HCT116 (cell line): ENCODE measurements around the gene C3orf22. TPM values are rescaled to one million over a fixed set of nuclear protein-coding genes. Genes with fewer than 3 reads are reported as not detected.

ENCODE experiments used
- ATAC-seq: fragments of 200-7000 bp; cut with Tn5 transposase; 2 replicates; pipeline ENCODE4 v1.9.1; 2020; ENCODE audit warnings: mild to moderate bottlenecking, moderate library complexity
- BruUV-seq: library from RNA; stranded (reverse); fragments of 400-500 nt; replicated peaks from 2 replicates; lab custom pipeline; 2021; lab: Mats Ljungman, UMichigan
- CTCF ChIA-PET: fragments of 300-600 bp; sonication (Branson Sonifier 250); formaldehyde crosslinking; loops from one replicate; lab custom pipeline; 2021; ENCODE audit warnings: antibody characterized with exemption; lab: Charles Lee
- POLR2A ChIA-PET: fragments of 300-600, 350-600 bp; sonication (Branson Sonifier 250); formaldehyde crosslinking; loops from one replicate; lab custom pipeline; 2021; ENCODE audit warnings: antibody characterized with exemption; lab: Charles Lee
- RAD21 ChIA-PET, 2 experiments: fragments of 300-600 bp; sonication (Branson Sonifier 250); formaldehyde crosslinking; loops; one replicate each; lab custom pipeline; 2023; ENCODE audit warnings: low total read pairs in 2 of 2; ENCODE audit not compliant: uncharacterized antibody in 2 of 2, unreplicated experiment in 2 of 2, low non-redundant PET in 1 of 2; lab: Charles Lee
- DNase-seq: peaks from one replicate; pipeline ENCODE4 v3.0.0-alpha.2; 2010; ENCODE audit warnings: low read depth, low spot score
- H2AFZ ChIP-seq: fragments of 200-600 bp; shearing (Covaris generic), sonication (generic); 2 replicates; pipeline ENCODE4 v1.6.1; 2017; ENCODE audit warnings: low read depth, mixed run types, mixed read lengths, antibody characterized with exemption, low read length; ENCODE audit not compliant: poor library complexity, severe bottlenecking
- H3K27ac ChIP-seq: 2 replicates; pipeline ENCODE4 v1.5.1; 2012; ENCODE audit warnings: low read depth, low read length
- H3K27me3 ChIP-seq: fragments of 200-600 bp; sonication (generic); 2 replicates; pipeline ENCODE4 v1.6.1; 2016; ENCODE audit warnings: mixed run types, low read length, mixed read lengths; ENCODE audit not compliant: insufficient read depth
- H3K36me3 ChIP-seq, 2 experiments: fragments of 200-500 bp in 1 of 2; fragments of 200-600 bp in 1 of 2; sonication (Bioruptor generic) in 1 of 2; sonication (generic) in 1 of 2; 2 replicates each; pipeline versions ENCODE4 v1.5.1 to v1.6.1; 2014 to 2016; ENCODE audit warnings: low read length in 2 of 2, inconsistent platforms in 1 of 2, mixed read lengths in 1 of 2, mixed run types in 1 of 2; ENCODE audit not compliant: insufficient read depth in 2 of 2, control insufficient read depth in 1 of 2
- H3K4me1 ChIP-seq, 2 experiments: fragments of 200-600 bp in 1 of 2; sonication (generic) in 1 of 2; 2 replicates each; pipeline versions ENCODE4 v1.5.1 to v1.6.1; 2012 to 2017; ENCODE audit warnings: low read length in 2 of 2, inconsistent platforms in 1 of 2, mild to moderate bottlenecking in 1 of 2, mixed read lengths in 1 of 2, mixed run types in 1 of 2, moderate library complexity in 1 of 2; ENCODE audit not compliant: insufficient read depth in 2 of 2, control insufficient read depth in 1 of 2
- H3K4me2 ChIP-seq: fragments of 200-600 bp; sonication (generic); 2 replicates; pipeline ENCODE4 v1.6.1; 2017; ENCODE audit warnings: mixed run types, low read length, mixed read lengths
- H3K4me3 ChIP-seq, 2 experiments: fragments of 200-600 bp in 1 of 2; sonication (generic) in 1 of 2; replicated peaks in 1 of 2; 2 replicates each; pipeline ENCODE4 v1.5.1; 2011 to 2016; ENCODE audit warnings: low read length in 2 of 2, control low read depth in 1 of 2, low read depth in 1 of 2, mild to moderate bottlenecking in 1 of 2, mixed read lengths in 1 of 2, mixed run types in 1 of 2
- H3K79me2 ChIP-seq: fragments of 200-600 bp; sonication (generic); 2 replicates; pipeline ENCODE4 v1.6.1; 2017; ENCODE audit warnings: mild to moderate bottlenecking, mixed run types, low read length, moderate library complexity, mixed read lengths; ENCODE audit not compliant: insufficient read depth
- H3K9ac ChIP-seq: fragments of 200-600 bp; sonication (generic); 2 replicates; pipeline ENCODE4 v1.6.1; 2016; ENCODE audit warnings: low read length, mixed read lengths
- H3K9me2 ChIP-seq: fragments of 200-600 bp; sonication (generic), shearing (Covaris generic); 2 replicates; pipeline ENCODE4 v1.6.1; 2017; ENCODE audit warnings: mixed run types, mild to moderate bottlenecking, moderate library complexity; ENCODE audit not compliant: insufficient read depth
- H3K9me3 ChIP-seq, 2 experiments: fragments of 200-500 bp in 1 of 2; fragments of 200-600 bp in 1 of 2; sonication (Bioruptor generic) in 1 of 2; sonication (generic) in 1 of 2; 2 replicates each; pipeline ENCODE4 v1.6.1; 2014 to 2017; ENCODE audit warnings: low read length in 2 of 2, mixed read lengths in 2 of 2, inconsistent platforms in 1 of 2, low read depth in 1 of 2, mild to moderate bottlenecking in 1 of 2, mixed run types in 1 of 2, moderate library complexity in 1 of 2; ENCODE audit not compliant: control insufficient read depth in 1 of 2, insufficient read depth in 1 of 2
- H4K20me1 ChIP-seq: fragments of 200-600 bp; sonication (generic), shearing (Covaris generic); 2 replicates; pipeline ENCODE4 v1.6.1; 2017; ENCODE audit warnings: mixed run types, mild to moderate bottlenecking, moderate library complexity; ENCODE audit not compliant: insufficient read depth
- CBX3 ChIP-seq: IDR thresholded peaks from 2 replicates; pipeline ENCODE4 v1.6.1; 2012; ENCODE audit warnings: low read depth
- EGR1 ChIP-seq: IDR thresholded peaks from 2 replicates; pipeline ENCODE4 v1.6.1; 2012; ENCODE audit warnings: low read depth
- ELF1 ChIP-seq: IDR thresholded peaks from 2 replicates; pipeline ENCODE4 v1.6.1; 2012; ENCODE audit warnings: low read depth, borderline replicate concordance
- EZH2 ChIP-seq: fragments of 200-600 bp; sonication (generic); IDR thresholded peaks from 2 replicates; pipeline ENCODE4 v1.6.1; 2017; ENCODE audit warnings: antibody characterized with exemption, mixed run types
- EZH2phosphoT487 ChIP-seq: fragments of 200-600 bp; IDR thresholded peaks from 2 replicates; pipeline ENCODE4 v1.6.1; 2018; ENCODE audit warnings: antibody characterized with exemption, borderline replicate concordance
- JUND ChIP-seq: IDR thresholded peaks from 2 replicates; pipeline ENCODE4 v1.6.1; 2012
- POLR2A ChIP-seq: IDR thresholded peaks from 2 replicates; pipeline ENCODE4 v1.7.0; 2011; ENCODE audit warnings: borderline replicate concordance; ENCODE audit not compliant: insufficient read depth, insufficient read length; ENCODE audit errors: extremely low read depth
- RAD21 ChIP-seq: IDR thresholded peaks from 2 replicates; pipeline ENCODE4 v1.6.1; 2012; ENCODE audit warnings: low read depth, mild to moderate bottlenecking
- SIN3A ChIP-seq: IDR thresholded peaks from 2 replicates; pipeline ENCODE4 v1.6.1; 2012; ENCODE audit warnings: low read depth
- SP1 ChIP-seq: IDR thresholded peaks from 2 replicates; pipeline ENCODE4 v1.6.1; 2012; ENCODE audit warnings: low read depth
- SRF ChIP-seq: IDR thresholded peaks from 2 replicates; pipeline ENCODE4 v1.6.1; 2012; ENCODE audit warnings: low read depth
- TCF7L2 ChIP-seq: IDR thresholded peaks from 2 replicates; pipeline ENCODE4 v1.7.0; 2011; ENCODE audit warnings: borderline replicate concordance, inconsistent platforms; ENCODE audit not compliant: insufficient read depth, insufficient read length; ENCODE audit errors: extremely low read depth
- ZNF274 ChIP-seq: fragments of 200-500 bp; sonication (Bioruptor generic); IDR thresholded peaks from 2 replicates; pipeline ENCODE4 v1.6.1; 2014; ENCODE audit warnings: mild to moderate bottlenecking, low read depth, low read length, inconsistent platforms
- intact Hi-C: fragments of 100-400 bp; cut with micrococcal nuclease; formaldehyde crosslinking; loops from 2 replicates; pipeline ENCODE4 v1.10.0; 2022
- total RNA-seq: library from RNA; stranded (reverse); gene quantifications from one replicate; pipeline ENCODE4 v1.2.1, GENCODE V29; 2021; ENCODE audit not compliant: unreplicated experiment
- TF ChIP-seq, protein P1 (sequence below), 3 experiments: fragments of 200-600 bp in 1 of 3; sonication (generic) in 1 of 3; IDR thresholded peaks in 2 of 3; conservative IDR thresholded peaks in 1 of 3; 2 replicates each; pipeline ENCODE4 v1.5.1; 2012 to 2017; ENCODE audit warnings: low read depth in 2 of 3, low read length in 2 of 3, antibody characterized with exemption in 1 of 3, borderline replicate concordance in 1 of 3, control low read depth in 1 of 3, mild to moderate bottlenecking in 1 of 3, mixed read lengths in 1 of 3, mixed run types in 1 of 3, moderate library complexity in 1 of 3; ENCODE audit not compliant: insufficient read depth in 1 of 3
- TF ChIP-seq, protein P2 (sequence below): IDR thresholded peaks from 2 replicates; pipeline ENCODE4 v1.6.1; 2011; ENCODE audit warnings: mild to moderate bottlenecking, low read length, moderate library complexity; ENCODE audit not compliant: insufficient replicate concordance; ENCODE audit errors: extremely low read depth

C3orf22 gene
- total RNA-seq, 1 experiment from 2014 or later: not detected

DNA sequence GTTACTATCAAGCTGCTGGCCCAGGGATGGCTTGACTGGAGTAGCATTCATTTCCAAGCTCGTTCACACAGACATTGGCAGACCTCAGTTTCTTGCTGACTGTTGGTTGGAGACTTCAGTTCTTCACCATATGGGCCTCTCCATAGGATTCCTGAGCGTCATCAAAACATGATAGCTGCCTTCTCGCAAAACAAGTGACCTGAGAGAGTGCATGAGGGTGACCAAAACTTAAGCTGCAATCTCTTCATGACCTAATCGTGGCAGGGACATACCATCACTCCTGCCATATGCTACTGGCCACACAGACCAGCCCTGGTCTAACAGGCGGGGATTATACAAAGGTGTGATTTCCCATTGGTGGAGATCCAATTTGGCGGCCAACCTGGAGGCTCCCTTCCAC is 46.0 kb upstream of the C3orf22 start:
- H3K79me2 ChIP-seq: no peaks in the 10 kb centered on the region
- H3K27ac ChIP-seq: no peak overlapping the region
- no peak for ATAC-seq
- H3K27me3 ChIP-seq: no peaks in the 10 kb centered on the region
- H2AFZ ChIP-seq: no peak overlapping the region
- CTCF ChIA-PET: no interaction called here
- BruUV-seq: no TSS peak
- RAD21 ChIA-PET: no interaction called here
- POLR2A ChIA-PET: no interaction called here
- 0 out of 4 replicates have a peak, but pooled peaks cover 0 to 5% of the 10 kb centered on the region in 2 experiments for H3K36me3 ChIP-seq
- H3K9ac ChIP-seq: no peak overlapping the region
- no peaks in the 10 kb centered on the region for H3K9me3 ChIP-seq
- no peak overlapping the region for H3K4me3 ChIP-seq
- H4K20me1 ChIP-seq: no peaks in the 10 kb centered on the region
- intact Hi-C loops: no loop called here
- no peak overlapping the region for H3K4me2 ChIP-seq
- DNase-seq: no peak
- TF ChIP-seq CBX3 (no peak), POLR2A (no peak), ZNF274 (no peak), ELF1 (no peak), EZH2 (no peak), SIN3A (no peak), RAD21 (no peak), EGR1 (no peak), JUND (no peak), SRF (no peak), TCF7L2 (no peak), SP1 (no peak), EZH2phosphoT487 (no peak)
- TF ChIP-seq, protein P1, sequence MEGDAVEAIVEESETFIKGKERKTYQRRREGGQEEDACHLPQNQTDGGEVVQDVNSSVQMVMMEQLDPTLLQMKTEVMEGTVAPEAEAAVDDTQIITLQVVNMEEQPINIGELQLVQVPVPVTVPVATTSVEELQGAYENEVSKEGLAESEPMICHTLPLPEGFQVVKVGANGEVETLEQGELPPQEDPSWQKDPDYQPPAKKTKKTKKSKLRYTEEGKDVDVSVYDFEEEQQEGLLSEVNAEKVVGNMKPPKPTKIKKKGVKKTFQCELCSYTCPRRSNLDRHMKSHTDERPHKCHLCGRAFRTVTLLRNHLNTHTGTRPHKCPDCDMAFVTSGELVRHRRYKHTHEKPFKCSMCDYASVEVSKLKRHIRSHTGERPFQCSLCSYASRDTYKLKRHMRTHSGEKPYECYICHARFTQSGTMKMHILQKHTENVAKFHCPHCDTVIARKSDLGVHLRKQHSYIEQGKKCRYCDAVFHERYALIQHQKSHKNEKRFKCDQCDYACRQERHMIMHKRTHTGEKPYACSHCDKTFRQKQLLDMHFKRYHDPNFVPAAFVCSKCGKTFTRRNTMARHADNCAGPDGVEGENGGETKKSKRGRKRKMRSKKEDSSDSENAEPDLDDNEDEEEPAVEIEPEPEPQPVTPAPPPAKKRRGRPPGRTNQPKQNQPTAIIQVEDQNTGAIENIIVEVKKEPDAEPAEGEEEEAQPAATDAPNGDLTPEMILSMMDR (IDR thresholded peaks at IDR 0.05 in 2 of 3, conservative IDR thresholded peaks at IDR 0.05 in 1 of 3; ENCODE audit: borderline replicate concordance in 1 of 3, insufficient read depth in 1 of 3, low read depth in 2 of 3, low read length in 2 of 3): no peak
- TF ChIP-seq, protein P2, sequence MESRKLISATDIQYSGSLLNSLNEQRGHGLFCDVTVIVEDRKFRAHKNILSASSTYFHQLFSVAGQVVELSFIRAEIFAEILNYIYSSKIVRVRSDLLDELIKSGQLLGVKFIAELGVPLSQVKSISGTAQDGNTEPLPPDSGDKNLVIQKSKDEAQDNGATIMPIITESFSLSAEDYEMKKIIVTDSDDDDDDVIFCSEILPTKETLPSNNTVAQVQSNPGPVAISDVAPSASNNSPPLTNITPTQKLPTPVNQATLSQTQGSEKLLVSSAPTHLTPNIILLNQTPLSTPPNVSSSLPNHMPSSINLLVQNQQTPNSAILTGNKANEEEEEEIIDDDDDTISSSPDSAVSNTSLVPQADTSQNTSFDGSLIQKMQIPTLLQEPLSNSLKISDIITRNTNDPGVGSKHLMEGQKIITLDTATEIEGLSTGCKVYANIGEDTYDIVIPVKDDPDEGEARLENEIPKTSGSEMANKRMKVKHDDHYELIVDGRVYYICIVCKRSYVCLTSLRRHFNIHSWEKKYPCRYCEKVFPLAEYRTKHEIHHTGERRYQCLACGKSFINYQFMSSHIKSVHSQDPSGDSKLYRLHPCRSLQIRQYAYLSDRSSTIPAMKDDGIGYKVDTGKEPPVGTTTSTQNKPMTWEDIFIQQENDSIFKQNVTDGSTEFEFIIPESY: no peak
- peaks cover 0 to 8% of the 10 kb centered on the region in 2 experiments; a peak in 1 of 4 replicates for H3K4me1 ChIP-seq
- no peaks in the 10 kb centered on the region for H3K9me2 ChIP-seq
